Thoracic aorta (tissue), 2 donors: Measurements from ENCODE around the gene ARHGEF17. TPM values are rescaled to one million over a fixed set of nuclear protein-coding genes. Genes with fewer than 3 reads are reported as not detected.
A peak's percentile ranks its signal among the peaks of the same experiment; 100 is the strongest.

Experiments
- ATAC-seq: fragments of 150-250 bp; one replicate; pipeline ENCODE4 v1.8.0; 2017; ENCODE audit warnings: low read depth; ENCODE audit not compliant: insufficient number of reproducible peaks, low FRiP score
- DNase-seq: peaks from one replicate; pipeline ENCODE4 v3.0.0-alpha.2; 2020; ENCODE audit warnings: low spot score
- H3K27ac ChIP-seq, 2 donors: fragments of 200-600 bp; sonication (generic); 1 replicate in 1 of 2; 2 replicates in 1 of 2; pipeline ENCODE4 v1.5.1; 2016; ENCODE audit warnings: mild to moderate bottlenecking in 2 of 2, moderate library complexity in 2 of 2
- H3K27me3 ChIP-seq: fragments of 200-600 bp; sonication (generic); replicated peaks from 2 replicates; pipeline ENCODE4 v1.6.0; 2016; ENCODE audit warnings: mild to moderate bottlenecking; ENCODE audit not compliant: insufficient read depth
- H3K36me3 ChIP-seq: fragments of 200-600 bp; sonication (generic); one replicate; pipeline ENCODE4 v1.5.1; 2016
- H3K4me1 ChIP-seq, 2 donors: fragments of 200-600 bp; sonication (generic); 1 replicate in 1 of 2; 2 replicates in 1 of 2; pipeline versions ENCODE4 v1.5.1 to v1.6.0; 2016; ENCODE audit warnings: low read depth in 2 of 2, mild to moderate bottlenecking in 1 of 2; ENCODE audit not compliant: control insufficient read depth in 1 of 2
- H3K4me3 ChIP-seq: fragments of 200-600 bp; sonication (generic); 2 replicates; pipeline ENCODE4 v1.5.1; 2016; ENCODE audit warnings: mild to moderate bottlenecking
- H3K9me3 ChIP-seq: fragments of 200-600 bp; sonication (generic); 2 replicates; pipeline ENCODE4 v1.5.1; 2016
- total RNA-seq, 2 donors: library from RNA; depleted of rRNA; stranded (reverse); fragments of >200 nt; gene quantifications; one replicate each; pipeline versions ENCODE4 v1.1.0 to v1.2.3, GENCODE V29; 2016
- TF ChIP-seq, protein P1 (sequence below): fragments of 200-600 bp; sonication (generic); IDR thresholded peaks from one replicate; pipeline ENCODE4 v1.5.1; 2019; ENCODE audit warnings: antibody characterized with exemption

The ARHGEF17 gene
- total RNA-seq, 2 donors from 2014 or later, result 244 to 308 TPM

DNA sequence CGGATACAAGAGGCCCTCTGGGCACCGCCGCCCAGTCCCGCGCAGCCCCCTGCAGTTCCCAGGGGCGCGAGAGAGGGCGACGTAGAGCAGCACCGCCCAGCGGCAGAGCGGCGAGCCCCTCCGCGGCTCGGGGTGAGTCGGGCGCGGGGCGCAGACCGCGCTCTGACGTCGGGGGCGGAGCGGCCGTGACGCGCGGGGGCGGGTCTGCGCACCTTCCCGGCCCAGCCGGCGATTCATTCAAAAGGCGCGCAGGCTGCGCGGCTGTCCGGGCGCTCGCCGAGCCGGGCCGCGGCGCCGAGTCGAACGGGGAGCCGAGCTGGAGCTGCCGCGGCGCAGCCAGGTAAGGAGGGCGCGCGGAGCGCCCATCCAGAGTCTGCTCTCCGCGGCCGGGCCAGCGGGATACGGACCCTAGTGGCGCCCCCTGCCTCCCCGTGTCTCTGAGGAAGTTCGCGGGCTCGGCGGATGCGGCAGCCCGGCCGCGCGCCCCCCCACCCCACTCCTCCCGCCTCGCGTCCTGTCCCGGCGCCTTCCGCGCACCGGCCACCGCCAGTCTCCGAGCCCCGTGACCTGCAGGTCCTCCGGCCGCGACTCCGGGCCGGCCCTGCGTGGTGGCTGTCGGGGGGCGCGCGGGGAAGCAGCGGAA is 68.2 kb downstream of the ARHGEF17 start, which contains the start of gene RELT:
Gene RELT (plus strand): TSS at position 240 of the 643 bp plus-strand sequence. CDS start 12,738 bp downstream, outside the sequence.
- Histone ChIP-seq H3K36me3 (no peaks in the 10 kb centered on the region), H3K4me1 (peaks cover 3 to 42% of the 10 kb centered on the region in 2 donors), H3K27me3 (no peaks in the 10 kb centered on the region), H3K9me3 (no peaks in the 10 kb centered on the region), H3K27ac (peak within 1 kb of the TSS; percentile 83 to 84), H3K4me3 (peak within 1 kb of the TSS; percentile 77)
- TF ChIP-seq, protein P1, sequence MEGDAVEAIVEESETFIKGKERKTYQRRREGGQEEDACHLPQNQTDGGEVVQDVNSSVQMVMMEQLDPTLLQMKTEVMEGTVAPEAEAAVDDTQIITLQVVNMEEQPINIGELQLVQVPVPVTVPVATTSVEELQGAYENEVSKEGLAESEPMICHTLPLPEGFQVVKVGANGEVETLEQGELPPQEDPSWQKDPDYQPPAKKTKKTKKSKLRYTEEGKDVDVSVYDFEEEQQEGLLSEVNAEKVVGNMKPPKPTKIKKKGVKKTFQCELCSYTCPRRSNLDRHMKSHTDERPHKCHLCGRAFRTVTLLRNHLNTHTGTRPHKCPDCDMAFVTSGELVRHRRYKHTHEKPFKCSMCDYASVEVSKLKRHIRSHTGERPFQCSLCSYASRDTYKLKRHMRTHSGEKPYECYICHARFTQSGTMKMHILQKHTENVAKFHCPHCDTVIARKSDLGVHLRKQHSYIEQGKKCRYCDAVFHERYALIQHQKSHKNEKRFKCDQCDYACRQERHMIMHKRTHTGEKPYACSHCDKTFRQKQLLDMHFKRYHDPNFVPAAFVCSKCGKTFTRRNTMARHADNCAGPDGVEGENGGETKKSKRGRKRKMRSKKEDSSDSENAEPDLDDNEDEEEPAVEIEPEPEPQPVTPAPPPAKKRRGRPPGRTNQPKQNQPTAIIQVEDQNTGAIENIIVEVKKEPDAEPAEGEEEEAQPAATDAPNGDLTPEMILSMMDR, result peak; percentile 95
- ATAC-seq (peak; percentile 82), DNase-seq (peak; percentile 20)

DNA sequence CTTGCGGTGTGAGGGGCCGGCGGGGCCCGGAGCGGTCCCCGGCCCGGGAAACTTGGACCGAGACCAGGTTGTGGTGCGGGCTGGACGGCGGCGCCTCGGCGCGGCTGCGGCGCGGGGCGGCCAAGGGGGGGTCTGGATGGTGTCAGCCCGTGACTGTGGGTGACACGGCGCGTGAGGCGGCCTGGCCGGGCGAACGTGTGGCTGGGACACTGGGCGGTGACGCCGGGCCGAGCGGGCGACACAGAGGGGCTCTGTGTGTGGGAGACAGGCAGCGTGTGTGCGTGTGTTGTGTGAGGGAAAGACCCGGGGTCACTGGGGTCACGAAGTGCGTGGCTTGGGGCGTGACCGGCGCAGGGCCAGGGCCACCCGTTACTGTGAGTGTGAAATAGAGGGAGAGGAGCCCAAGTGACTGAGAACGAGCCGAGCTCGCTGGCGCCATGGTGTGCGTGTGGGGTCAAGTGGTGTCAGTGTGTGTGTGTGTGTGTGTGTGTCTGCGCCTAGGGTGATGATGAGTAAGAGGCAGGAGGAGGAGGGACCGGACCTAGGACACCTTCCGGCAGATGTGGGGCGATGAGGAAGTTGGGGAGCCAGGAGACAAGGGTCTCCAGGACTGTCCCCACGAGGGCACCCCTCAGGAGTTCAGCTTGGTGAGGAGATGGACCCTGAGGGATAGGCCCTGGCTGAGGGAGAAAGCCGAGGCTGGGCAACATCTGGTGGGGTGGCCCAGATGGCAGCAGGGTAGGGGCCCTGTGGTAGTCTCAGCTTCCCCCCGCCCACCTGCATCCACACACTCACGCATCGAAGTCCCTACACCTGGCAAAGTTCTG is 68.9 kb downstream of the ARHGEF17 start:
- peak overlapping the region; percentile 83 to 84 for H3K27ac ChIP-seq
- no peaks in the 10 kb centered on the region for H3K36me3 ChIP-seq
- peak overlapping the region; percentile 77 for H3K4me3 ChIP-seq
- TF ChIP-seq, protein P1, result no peak
- H3K27me3 ChIP-seq, result no peaks in the 10 kb centered on the region
- no peaks in the 10 kb centered on the region for H3K9me3 ChIP-seq
- H3K4me1 ChIP-seq, result peaks cover 3 to 40% of the 10 kb centered on the region in 2 donors
- DNase-seq (peak; percentile 51), ATAC-seq (no peak)

DNA sequence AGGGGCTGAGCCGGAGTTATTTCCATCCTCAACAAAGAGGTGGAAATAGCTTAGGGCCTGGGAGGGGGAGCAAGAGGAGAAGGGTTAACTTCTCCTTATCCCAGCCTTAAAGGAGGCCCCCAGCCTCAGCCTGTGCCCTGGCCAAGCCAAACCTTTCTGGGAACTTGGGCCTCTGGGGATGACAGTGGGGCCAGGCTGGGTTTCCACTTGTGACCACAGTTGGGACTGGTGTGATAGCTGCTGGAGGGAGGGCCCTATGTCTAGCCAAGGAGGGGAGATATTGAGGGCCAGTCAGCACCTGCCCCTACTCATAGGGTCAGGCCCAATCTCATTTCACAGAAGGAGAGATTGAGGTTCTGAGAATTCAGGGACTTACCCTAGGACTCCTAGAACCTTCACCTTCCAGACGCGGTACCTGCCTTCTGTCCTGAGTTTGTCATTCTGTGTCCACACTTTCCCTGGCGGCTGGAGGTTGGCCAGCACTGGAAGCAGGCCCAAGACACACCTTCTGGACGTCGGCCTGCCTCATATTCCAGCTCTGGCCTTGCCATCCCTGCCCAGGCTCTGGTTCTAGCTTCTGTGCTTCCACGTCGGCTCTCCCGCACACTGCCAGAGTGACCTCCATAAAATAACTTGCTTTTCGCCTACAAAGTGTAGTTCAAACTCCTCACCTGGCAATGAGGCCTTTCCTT is 71.3 kb downstream of the ARHGEF17 start:
- Histone ChIP-seq H3K36me3 (no peaks in the 10 kb centered on the region), H3K4me3 (no peak overlapping the region), H3K27ac (no peak overlapping the region), H3K9me3 (no peaks in the 10 kb centered on the region), H3K4me1 (peaks cover 3 to 31% of the 10 kb centered on the region in 2 donors), H3K27me3 (no peaks in the 10 kb centered on the region)
- TF ChIP-seq, protein P1, result no peak
- no peak for DNase-seq
- no peak for ATAC-seq

DNA sequence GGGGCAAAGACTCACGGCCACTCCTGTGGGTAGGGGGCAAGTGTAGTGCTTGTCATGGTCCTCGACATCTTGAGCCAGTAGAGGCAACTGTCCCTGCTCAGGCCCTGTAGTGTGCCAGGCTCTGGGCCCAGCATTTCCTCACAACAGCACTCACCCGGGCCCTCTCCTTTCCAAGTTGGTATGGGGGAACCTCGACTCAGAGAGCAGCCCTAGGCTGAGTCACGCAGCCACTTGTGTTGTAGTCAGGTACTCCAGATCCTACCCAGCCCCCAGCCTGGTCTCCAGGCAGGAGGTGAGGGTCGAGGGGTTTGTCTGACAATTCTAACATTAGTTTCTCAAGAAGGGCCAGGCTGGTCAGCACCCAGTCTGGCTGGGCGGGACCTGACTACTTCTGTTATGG is 72.3 kb downstream of the ARHGEF17 start:
- Histone ChIP-seq H3K4me1 (peaks cover 3 to 31% of the 10 kb centered on the region in 2 donors), H3K27ac (no peak overlapping the region), H3K4me3 (no peak overlapping the region), H3K9me3 (no peaks in the 10 kb centered on the region), H3K27me3 (no peaks in the 10 kb centered on the region), H3K36me3 (no peaks in the 10 kb centered on the region)
- TF ChIP-seq, protein P1, result no peak
- DNase-seq (no peak), ATAC-seq (no peak)
